ENCODE results near the gene TBC1D22A. TPM values are rescaled to one million over a fixed set of nuclear protein-coding genes. Genes with fewer than 3 reads are reported as not detected.

The TBC1D22A gene
- total and polyA plus RNA-seq, 10 of the 15 experiments (the other 5 are each of a cell fraction or from before 2014, with no cell fraction given), result 0.63 to 44.7 (median 27.4) TPM

DNA sequence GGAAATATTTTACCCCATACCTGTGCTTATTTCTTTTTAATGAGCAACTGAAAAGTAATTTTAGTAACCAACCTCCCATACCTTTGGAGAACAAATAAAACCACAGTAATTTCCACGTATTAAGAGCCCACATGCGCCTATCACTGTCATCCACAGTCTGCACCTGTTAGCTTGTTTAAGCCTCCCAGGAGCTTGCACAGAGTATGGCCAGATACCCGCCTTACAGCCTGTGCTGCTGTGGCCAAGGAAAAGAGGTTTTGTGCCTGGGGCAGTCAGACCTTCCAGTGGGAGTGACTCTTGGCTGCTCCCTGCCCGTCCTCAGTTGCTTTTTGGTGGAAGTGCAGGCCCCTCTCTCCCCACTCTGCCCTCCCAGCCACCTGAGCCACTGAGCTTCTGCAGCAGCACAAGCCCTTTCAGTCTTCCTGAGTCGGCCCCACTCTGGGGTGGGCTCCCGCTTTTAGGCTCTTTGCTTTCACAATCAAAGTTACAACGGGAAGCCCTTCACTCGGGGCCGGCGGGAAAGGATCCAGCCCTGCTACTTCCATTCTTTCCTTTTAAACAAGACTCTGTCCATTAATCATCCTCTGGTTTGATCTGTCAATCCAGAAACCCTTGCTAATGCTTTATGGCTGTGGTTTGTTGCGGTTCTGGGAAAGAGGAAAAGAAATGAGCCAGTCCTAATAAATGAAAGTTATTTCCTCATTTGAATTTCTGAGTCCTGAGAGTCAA, 308.8 kb downstream of the TBC1D22A start:
- BruUV-seq (replicated peaks), result no TSS peak

More for the DNA sequence above, 308.8 kb downstream of the TBC1D22A start:
- CTCF ChIA-PET, result no interaction called here
- H3K9me3 ChIP-seq (replicated peaks; ENCODE audit: control insufficient read depth, insufficient read depth, low read length), result peaks cover 5% of the 10 kb centered on the region; the same call in 1 of the 3 replicates
- SMC1A ChIA-PET (ENCODE audit: uncharacterized antibody, unreplicated experiment), result no interaction called here
- no peaks in the 10 kb centered on the region for H4K20me1 ChIP-seq (ENCODE audit: control insufficient read depth, insufficient read depth)
- no peak for FAIRE-seq
- no peaks in the 10 kb centered on the region for H3K27me3 ChIP-seq (replicated peaks in 1 of 2; ENCODE audit: control insufficient read depth in 2 of 2, insufficient read depth in 2 of 2, low read length in 1 of 2)
- ATAC-seq, result no peak
- no peak for DNase-seq (ENCODE audit: low read depth, low spot score)
- no peak overlapping the region for H3K9ac ChIP-seq (ENCODE audit: control insufficient read depth, insufficient read depth, low read length)
- H3K4me2 ChIP-seq (ENCODE audit: control insufficient read depth, insufficient read depth), result no peak overlapping the region
- H2AFZ ChIP-seq (ENCODE audit: control insufficient read depth, low read depth, low read length), result no peak overlapping the region
- H3K4me3 ChIP-seq, result no peak overlapping the region
- over 99% methylated on average over 11 of the region's 11 CpGs for WGBS (ENCODE audit: insufficient coverage, insufficient replicate concordance, low lambda C conversion rate, missing lambda C conversion rate)
- peaks cover 0 to 7% of the 10 kb centered on the region in 2 experiments; a peak in 2 of 4 replicates for H3K36me3 ChIP-seq (ENCODE audit: control insufficient read depth in 2 of 2, insufficient read depth in 2 of 2, low read length in 1 of 2)
- RAD21 ChIA-PET (ENCODE audit: unreplicated experiment), result no interaction called here
- no peak for TF ChIP-seq CTCF (IDR thresholded peaks at IDR 0.05 in 2 of 3, conservative IDR thresholded peaks at IDR 0.05 in 1 of 3; ENCODE audit: control insufficient read depth in 2 of 3, extremely low read depth in 1 of 3, insufficient read depth in 1 of 3, low read depth in 3 of 3, low read length in 3 of 3)
- TF ChIP-seq CEBPB (IDR thresholded peaks at IDR 0.05; ENCODE audit: borderline replicate concordance in 1 of 2, low read depth in 2 of 2, low read length in 2 of 2), result no peak
- in situ Hi-C loops (cut with MboI) (no loop called here), intact Hi-C loops (cut with micrococcal nuclease; ENCODE audit: unreplicated experiment) (no loop called here)
- no peak overlapping the region for H3K27ac ChIP-seq (ENCODE audit: control insufficient read depth, insufficient read depth)
- POLR2A ChIA-PET, result no interaction called here
- H3K4me1 ChIP-seq (ENCODE audit: control insufficient read depth, insufficient read depth, low read length), result no peaks in the 10 kb centered on the region
- H3K79me2 ChIP-seq (ENCODE audit: control insufficient read depth, insufficient read depth, low read length), result no peaks in the 10 kb centered on the region

Measured in GM12878 (cell line).